ENCODE results near the gene LEMD3.

The LEMD3 gene

GRCh38 chr12:65169320-65170208 is at the start of gene LEMD3:
Gene LEMD3 (plus strand): TSS chr12:65169583. CDS start chr12:65169597, 14 bp downstream.
- peak; percentile 98 for DNase-seq (ENCODE audit: low spot score)

GRCh38 chr12:65121049-65121955 is 48.1 kb upstream of the LEMD3 start, which contains the start of gene WIF1:
Gene WIF1 (minus strand): TSS chr12:65121305. CDS start chr12:65121191, 114 bp downstream.
- DNase-seq (ENCODE audit: low spot score), result peak; percentile 37

GRCh38 chr12:65121956-65122469 is 47.4 kb upstream of the LEMD3 start:
- DNase-seq (ENCODE audit: low spot score), result no peak

- no peak for DNase-seq (ENCODE audit: low spot score)
Measured at GRCh38 chr12:65122703-65123102, 46.7 kb upstream of the LEMD3 start.

- peak; percentile 35 for DNase-seq (ENCODE audit: low spot score)
Measured at GRCh38 chr12:65123435-65124063, 45.8 kb upstream of the LEMD3 start.

GRCh38 chr12:65125247-65125646 is 44.1 kb upstream of the LEMD3 start:
- no peak for DNase-seq (ENCODE audit: low spot score)

- DNase-seq (ENCODE audit: low spot score), result no peak
Measured at GRCh38 chr12:65125975-65126374, 43.4 kb upstream of the LEMD3 start.

- DNase-seq (ENCODE audit: low spot score), result no peak
Measured at GRCh38 chr12:65126482-65126881, 42.9 kb upstream of the LEMD3 start.

GRCh38 chr12:65133879-65134278 is 35.5 kb upstream of the LEMD3 start:
- no peak for DNase-seq (ENCODE audit: low spot score)

- DNase-seq (ENCODE audit: low spot score), result no peak
Measured at GRCh38 chr12:65139389-65139788, 30.0 kb upstream of the LEMD3 start.

- DNase-seq (ENCODE audit: low spot score), result no peak
Measured at GRCh38 chr12:65140738-65141137, 28.6 kb upstream of the LEMD3 start.

- DNase-seq (ENCODE audit: low spot score), result no peak
Measured at GRCh38 chr12:65147312-65147905, 22.0 kb upstream of the LEMD3 start.

- no peak for DNase-seq (ENCODE audit: low spot score)
Measured at GRCh38 chr12:65152012-65152411, 17.4 kb upstream of the LEMD3 start.

- no peak for DNase-seq (ENCODE audit: low spot score)
Measured at GRCh38 chr12:65152596-65152995, 16.8 kb upstream of the LEMD3 start.

GRCh38 chr12:65155784-65156183 is 13.6 kb upstream of the LEMD3 start:
- DNase-seq (ENCODE audit: low spot score), result no peak

GRCh38 chr12:65156366-65156841 is 13.0 kb upstream of the LEMD3 start:
- no peak for DNase-seq (ENCODE audit: low spot score)

- no peak for DNase-seq (ENCODE audit: low spot score)
Measured at GRCh38 chr12:65157091-65157490, 12.3 kb upstream of the LEMD3 start.

- no peak for DNase-seq (ENCODE audit: low spot score)
Measured at GRCh38 chr12:65162609-65163008, 6.8 kb upstream of the LEMD3 start.

- no peak for DNase-seq (ENCODE audit: low spot score)
Measured at GRCh38 chr12:65164244-65164643, 5.1 kb upstream of the LEMD3 start.

GRCh38 chr12:65164774-65165173 is 4.6 kb upstream of the LEMD3 start:
- no peak for DNase-seq (ENCODE audit: low spot score)

GRCh38 chr12:65168681-65169319 is 583 bp upstream of the LEMD3 start:
- no peak for DNase-seq (ENCODE audit: low spot score)

Data from AG20443 (cell line).